ENCODE results near the gene HNRNPA3.
A peak's percentile ranks its signal among the peaks of the same experiment; 100 is the strongest.
"Not testable (repeated sequence)": the region's sequence is repeated elsewhere in the genome, so short reads cannot be mapped to it uniquely, and the experiment has no call there.

The HNRNPA3 gene

GRCh38 chr2:177234267-177234666 is 21.7 kb downstream of the HNRNPA3 start:
- no peak for DNase-seq

GRCh38 chr2:177235855-177236437 is 23.4 kb downstream of the HNRNPA3 start:
- DNase-seq = no peak

GRCh38 chr2:177237932-177238331 is 25.3 kb downstream of the HNRNPA3 start:
- no peak for DNase-seq

DNA sequence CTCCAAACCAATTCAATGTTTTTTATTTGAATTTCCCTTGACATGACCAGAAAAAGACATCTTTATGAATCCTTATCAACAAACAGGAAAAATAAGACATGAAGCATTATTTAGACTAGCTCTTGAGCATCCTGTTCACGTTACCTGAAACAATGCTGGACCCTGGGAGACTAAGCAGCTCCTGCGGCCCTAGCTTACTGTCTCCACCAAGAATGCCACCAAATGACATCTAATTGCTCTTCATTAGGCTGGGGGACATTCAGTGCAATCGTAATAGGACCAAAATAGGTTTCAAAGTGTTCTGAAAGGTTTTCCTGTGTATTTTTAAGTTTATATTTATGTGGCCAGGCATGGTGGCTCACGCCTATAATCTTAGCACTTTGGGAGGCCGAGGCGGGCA is 26.5 kb downstream of the HNRNPA3 start:
- DNase-seq = no peak

- DNase-seq = peak; percentile 66
These were observed 27.5 kb downstream of the HNRNPA3 start for GRCh38 chr2:177239932-177240630.

DNA sequence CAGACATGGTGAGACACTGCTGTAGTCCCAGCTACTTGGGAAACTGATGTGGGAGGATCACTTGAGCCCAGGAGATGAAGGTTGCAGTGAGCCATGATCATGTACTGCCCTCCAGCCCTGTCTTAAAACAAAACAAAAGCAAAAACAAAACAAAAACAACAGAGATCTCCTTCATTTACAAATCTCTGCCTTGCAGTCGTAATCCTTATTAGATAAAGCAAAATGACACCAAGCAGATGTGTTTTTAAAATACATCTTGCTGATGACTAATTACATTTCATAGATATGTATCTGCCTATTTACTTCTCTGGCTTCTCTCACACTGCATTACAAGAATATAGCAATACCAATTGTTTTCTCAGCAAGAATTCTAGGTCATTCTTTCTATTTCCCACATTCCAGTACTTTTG is 29.1 kb downstream of the HNRNPA3 start:
- no peak for DNase-seq

DNA sequence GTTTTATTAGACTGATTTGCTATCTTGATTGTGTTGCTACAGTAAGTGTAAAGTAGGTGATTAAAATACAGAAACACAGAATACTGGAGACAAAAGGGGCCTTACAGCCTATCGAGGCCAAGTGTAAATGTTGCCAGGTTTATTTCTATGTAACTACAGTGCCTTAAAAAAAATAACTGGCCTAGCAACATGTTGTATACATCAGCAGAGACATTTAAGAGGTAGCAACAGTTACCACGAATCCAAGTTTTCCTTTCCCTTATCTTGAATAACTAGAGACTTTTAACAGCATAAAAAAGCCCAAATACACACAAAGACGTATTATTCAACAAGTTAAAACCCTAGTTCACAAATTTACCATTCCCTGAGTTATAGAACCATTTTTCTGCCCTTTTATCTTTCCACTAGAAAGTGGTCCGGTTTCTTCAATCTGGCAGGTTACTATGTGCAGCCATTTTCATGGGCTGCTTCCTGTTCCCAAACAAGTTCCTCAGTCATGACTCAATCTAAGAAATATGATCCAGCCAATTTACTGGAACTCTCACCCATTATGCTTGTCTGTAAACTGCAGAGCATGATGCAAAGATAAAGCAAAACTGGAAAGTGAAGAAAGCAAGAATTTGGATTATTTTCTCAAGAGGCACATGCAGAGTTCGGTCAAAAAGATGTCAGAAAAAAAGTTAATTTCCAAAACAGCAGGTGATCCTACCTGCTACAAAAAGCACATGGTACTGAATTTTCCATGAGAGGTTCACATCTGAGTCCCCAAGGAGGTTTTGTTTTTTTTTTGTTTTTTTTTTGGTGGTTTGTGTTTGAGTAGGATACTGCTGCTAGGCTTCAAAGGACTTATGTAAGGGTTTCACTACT is 29.8 kb downstream of the HNRNPA3 start:
- no peak for DNase-seq

- DNase-seq = no peak
These were observed 30.5 kb downstream of the HNRNPA3 start for GRCh38 chr2:177243073-177243472.

DNA sequence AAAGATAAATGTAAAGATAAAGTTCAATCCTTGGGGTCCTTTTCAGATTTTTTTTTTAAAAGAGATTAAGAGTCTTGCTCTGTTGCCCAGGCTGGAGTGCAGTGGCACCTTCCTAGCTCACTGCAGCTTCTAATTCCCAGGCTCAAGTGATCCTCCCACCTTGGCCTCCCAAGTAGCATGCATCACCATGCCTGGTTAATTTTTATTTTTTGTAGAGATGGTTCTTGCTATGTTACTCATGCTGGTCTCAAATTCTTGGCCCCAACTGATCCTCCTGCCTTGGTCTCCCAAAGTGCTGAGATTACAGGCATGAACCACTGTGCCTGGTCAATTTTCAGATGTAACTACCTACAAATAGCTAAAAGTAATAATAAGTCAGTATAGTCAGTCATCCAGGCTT is 30.9 kb downstream of the HNRNPA3 start:
- no peak for DNase-seq

- DNase-seq = no peak
These were observed 31.7 kb downstream of the HNRNPA3 start for GRCh38 chr2:177244244-177244771.

- DNase-seq = no peak
These were observed 32.4 kb downstream of the HNRNPA3 start for GRCh38 chr2:177245010-177245422.

- no peak for DNase-seq
These were observed 33.4 kb downstream of the HNRNPA3 start for GRCh38 chr2:177246000-177246399.

DNA sequence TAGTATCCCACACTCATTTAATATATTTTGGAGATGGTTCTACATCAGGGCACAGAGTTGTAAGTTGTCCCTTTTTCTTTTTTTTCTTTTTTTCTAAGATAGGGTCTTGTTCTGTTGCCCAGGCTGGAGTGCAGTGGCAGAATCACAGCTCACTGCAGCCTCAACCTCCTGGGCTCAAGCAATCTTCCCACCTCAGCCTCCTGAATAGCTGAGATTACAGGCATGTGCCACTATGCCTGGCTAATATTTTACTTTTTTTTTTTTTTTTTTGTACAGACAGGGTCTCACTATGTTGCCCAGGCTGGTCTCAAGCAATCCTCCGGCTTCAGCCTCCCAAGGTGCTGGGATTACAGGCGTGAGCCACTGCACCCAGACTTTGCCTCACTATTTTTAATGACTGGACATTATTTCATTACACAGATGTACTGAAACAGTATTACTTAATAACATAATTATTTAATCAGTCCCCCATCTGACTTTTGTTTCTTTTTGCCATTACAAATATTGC is 34.0 kb downstream of the HNRNPA3 start:
- DNase-seq = not testable (repeated sequence)

GRCh38 chr2:177247693-177248262 is 35.2 kb downstream of the HNRNPA3 start:
- no peak for DNase-seq

- DNase-seq = no peak
These were observed 36.4 kb downstream of the HNRNPA3 start for GRCh38 chr2:177249038-177249437.

GRCh38 chr2:177250461-177250860 is 37.9 kb downstream of the HNRNPA3 start:
- no peak for DNase-seq

DNA sequence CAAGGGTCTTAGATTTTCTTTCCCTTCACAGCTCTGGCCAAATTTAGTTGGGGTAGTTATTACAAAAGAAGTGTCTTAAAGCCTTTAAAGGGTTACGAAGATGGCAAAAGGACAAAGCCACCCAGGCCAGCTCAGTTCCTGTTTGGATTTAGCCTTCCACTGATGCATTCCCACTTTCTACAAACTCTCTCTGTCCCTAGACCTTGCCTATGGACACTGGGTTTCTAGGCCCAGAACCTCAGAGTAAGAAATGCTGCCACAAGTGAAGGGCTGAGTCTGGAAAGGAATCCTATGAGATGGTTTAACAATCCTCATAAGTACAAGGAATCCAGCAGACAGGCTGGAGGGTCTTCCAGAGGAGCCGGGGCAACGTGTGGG is 38.6 kb downstream of the HNRNPA3 start:
- DNase-seq = no peak

- DNase-seq = no peak
These were observed 40.4 kb downstream of the HNRNPA3 start for GRCh38 chr2:177252808-177253531.

DNA sequence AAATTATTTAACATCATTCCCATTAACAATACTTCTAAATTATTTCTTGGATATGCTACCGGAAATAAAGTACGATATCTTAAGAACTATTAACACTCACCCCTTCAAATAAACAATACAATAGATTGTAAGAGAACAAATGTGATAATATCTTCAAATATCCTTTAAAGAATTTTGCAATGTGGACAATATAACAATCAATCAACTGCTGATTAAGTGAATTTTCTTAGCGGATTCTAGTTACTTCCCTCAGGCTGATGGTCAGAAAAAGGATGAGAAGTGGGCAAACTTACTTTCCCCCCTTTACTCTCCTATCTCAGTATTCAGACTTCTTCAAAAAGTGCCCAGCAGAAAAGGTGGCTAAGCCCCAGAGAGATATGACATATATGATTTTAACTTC is 41.1 kb downstream of the HNRNPA3 start:
- no peak for DNase-seq

GRCh38 chr2:177254433-177255226 is 42.0 kb downstream of the HNRNPA3 start:
- peak; percentile 58 for DNase-seq

DNA sequence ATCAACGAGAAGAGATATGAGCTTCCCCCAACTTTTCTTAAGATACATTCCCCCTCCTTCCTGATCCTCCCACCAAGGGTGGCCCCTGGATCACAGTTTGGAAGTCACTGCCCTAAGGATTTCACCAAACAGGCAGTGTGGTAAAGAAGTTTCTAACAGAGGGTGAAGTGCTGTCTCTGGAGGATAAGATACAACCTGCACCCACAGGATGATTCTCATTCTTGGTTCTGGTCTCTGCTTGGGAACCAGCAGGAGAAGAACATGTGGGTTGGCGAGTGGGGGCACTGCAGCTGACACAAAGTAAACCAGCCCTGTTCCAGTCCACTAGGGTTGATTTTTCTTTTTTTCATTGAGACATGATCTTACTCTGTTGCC is 42.6 kb downstream of the HNRNPA3 start:
- no peak for DNase-seq

DNA sequence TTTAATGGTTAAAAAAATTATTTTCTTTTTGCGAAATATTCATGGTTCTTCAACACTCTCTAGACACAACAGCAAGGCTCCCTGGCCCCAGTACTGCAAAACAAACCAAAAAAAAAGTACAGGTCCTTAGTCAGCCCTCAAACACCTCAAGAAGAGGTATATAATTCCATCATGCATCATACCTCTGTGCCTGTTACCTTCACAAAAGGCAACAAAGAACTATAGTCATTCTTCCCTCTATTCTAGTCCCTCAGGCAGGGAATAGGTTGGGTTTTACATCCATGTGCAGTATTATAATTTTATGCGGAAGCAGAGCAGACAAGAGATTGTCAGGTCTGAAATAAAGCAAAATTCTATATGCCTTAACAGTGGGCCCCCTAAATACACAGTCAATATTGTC is 43.4 kb downstream of the HNRNPA3 start:
- no peak for DNase-seq

Data from hematopoietic multipotent progenitor cell treated with erythropoietin and hydrocortisone succinate and interleukin-3 and kit ligand, for 6 days (in vitro differentiated cells).